HG03432 (cell line): ENCODE data around the gene RNF214.

ENCODE experiments used
- ATAC-seq: cut with Tn5 transposase; IDR thresholded peaks from one replicate; pipeline ENCODE4 v1.9.1; 2021; ENCODE audit warnings: mild to moderate bottlenecking, moderate library complexity; ENCODE audit not compliant: unreplicated experiment

RNF214 gene

GRCh38 chr11:117313091-117313490 lies 80.6 kb downstream of the RNF214 start:
- ATAC-seq = no peak

DNA sequence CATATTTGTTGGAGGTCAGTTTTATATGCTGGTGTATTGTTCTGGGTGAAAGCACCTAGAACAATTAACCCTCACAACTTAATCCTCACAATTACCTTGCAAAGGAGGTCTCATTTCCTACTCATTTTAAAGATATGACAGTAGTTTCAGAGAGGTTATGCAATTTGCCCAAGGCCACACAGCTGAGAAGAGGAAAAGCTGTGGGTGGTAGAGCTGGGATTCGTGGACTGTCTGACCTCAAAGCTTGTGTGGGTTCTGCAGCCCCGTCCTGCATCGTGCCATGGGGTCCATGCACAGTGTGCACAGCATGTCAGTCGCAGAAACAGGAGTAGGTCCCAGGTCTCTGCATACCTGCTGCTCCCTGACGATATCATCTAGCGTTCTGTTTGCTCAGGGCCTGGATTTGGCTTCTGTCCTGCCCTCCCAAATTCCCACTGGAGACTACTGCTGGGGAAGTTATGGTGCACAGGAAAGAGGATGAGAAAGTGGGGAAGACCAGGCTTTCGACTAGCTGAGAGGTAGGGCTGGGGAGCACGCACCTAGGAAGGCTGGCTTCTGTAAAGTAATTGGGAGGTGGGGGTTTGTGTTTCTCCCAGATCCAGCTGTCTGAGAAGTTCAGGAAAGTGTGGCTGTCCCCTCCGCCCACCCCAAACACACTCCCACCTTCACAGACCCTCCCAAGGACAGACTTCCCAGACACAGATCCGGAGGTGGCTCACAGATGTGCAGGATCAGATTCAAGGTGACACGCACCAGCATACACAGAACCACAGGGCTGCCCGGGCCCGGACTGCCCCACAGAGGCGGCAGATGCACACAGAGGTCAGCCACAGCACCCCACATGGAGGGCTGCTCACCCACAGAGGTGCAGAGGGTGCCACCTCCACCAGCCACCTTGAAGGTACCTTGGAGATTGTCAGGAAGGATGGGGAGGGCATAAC lies 81.6 kb downstream of the RNF214 start:
- no peak for ATAC-seq

DNA sequence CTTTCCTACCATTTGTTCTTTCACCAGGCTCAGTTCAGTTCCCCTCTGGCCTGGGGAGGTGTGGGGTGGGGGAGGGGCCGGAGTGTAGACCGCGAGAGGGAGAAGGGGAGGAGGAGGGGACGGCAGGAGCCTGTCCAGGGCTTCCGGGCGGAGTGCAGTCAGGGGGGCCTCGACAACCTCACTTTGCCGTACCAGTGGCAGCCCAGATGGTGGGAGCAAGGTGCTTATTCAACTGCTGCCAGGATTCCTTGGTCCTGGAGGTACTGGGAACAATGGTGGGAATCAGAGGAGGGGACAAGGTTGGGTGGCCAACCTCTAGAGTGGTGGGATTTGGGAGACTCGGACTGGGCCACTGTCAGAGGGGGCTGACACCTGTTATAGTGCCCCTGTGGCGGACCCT lies 82.4 kb downstream of the RNF214 start:
- ATAC-seq = no peak

GRCh38 chr11:117315285-117316196 lies 83.1 kb downstream of the RNF214 start:
- ATAC-seq = peak; percentile 38

DNA sequence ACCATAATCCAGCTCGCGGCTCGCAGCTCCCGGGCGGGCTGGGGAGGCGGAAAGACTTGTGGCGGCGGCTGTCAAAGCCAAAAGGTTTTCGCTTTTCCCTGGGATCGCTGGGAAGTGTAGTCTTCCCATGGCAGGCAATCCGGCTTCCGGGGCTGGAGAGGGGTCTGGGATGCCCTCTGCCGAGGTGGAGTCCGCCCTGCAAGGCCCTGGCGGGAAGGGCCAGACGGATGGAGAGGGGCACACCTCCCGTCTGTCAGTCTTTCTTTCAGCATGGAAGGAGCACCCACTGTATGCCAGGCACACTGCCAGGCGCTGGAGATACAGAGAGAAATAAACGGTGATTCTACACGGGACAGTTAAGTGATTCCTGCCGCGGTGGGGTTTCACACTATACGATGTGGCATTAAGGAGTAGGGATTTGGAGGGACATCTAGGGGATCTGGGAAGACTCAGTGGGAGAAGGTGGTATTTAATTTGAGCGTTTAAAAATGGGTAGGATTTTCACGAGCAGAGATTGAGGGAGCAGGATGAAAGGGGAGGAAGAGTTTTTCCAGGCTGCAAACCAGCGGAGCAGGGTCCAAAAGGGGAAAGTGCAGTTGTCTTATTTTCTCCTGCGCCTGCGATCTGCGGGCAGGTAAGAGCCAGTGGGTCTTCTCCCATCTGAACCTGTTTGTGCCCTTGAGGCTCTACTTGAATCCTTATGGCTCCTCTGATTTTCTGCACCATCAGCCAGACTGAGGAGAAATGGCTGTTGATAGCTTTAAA lies 83.9 kb downstream of the RNF214 start, which contains the start of gene BACE1:
BACE1 (minus strand) TSS at position 60 of the 765 bp plus-strand sequence. CDS start 461 bp downstream, outside the sequence.
- ATAC-seq = peak; percentile 25

DNA sequence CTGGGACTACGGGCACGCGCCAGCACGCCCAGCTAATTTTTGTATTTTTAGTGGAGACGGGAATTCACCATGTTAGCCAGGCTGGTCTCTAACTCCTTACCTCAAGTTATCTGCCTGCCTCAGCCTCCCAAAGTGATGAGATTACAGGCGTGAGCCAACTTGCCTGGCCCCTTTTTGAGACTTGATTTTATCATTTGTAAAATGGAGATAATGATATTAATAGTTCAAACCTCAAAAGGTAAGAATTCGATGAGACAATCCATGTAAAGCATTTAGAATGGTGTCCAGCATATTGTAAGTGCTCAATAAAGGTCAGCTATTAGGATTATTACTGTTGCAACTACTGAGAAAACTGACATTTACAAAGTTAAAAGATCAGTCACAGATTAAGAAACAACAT lies 86.3 kb downstream of the RNF214 start:
- ATAC-seq = no peak

GRCh38 chr11:117319214-117319840 lies 86.9 kb downstream of the RNF214 start:
- no peak for ATAC-seq

DNA sequence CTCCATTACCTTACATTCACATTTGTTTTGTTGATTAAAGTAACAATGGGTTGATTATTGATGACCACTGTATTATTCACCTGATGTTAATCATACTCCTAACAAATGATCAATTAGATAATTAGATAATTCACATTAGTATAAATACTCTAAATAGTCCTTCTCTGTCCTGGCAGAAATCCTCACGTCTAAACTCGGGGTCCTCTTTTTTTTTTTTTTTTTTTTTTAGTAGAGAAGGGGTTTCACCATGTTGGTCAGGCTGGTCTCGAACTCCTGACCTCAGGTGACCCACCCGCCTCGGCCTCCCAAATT lies 94.7 kb downstream of the RNF214 start:
- peak; percentile 12 for ATAC-seq

DNA sequence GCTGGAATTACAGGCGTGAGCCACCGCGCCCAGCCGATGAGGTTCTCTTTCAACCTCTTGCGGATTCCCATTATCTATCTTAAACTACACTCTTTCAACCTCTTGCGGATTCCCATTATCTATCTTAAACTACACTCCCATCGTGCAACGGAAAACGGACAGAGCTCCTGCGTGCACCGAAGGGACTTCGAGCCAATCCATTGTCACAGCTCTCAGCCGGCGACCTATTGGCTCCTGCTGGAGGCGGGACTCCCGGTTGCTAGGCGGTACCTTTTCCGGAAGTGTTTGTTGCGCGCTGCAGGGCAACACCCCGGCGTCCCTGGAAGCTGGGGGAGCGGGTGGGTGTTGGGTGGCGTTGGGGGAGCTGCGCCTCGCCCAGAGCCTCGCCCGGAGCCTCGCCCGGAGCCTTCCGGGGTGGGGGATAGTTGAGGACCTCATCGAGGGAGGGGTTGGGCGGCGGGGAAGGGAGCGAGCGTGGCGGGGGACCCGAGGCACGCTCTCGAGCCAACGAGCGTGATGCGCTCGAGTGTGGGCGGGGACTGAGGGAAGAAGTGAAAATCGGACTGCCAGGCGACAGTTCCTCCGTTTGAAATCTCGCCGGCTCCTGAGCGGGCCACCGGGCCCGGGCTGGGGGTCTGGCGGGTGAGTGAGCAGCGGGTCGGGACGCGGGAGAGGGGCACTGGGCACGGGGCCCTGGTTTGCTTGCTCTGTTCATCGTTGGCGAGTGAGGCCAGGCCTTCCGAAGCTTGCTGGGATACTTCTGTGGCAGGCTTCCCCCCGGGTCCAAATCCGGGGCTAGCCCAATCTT lies 95.3 kb downstream of the RNF214 start, which contains the start of gene CEP164:
CEP164 (plus strand) TSS at position 288 of the 808 bp plus-strand sequence. CDS start 10,733 bp downstream, outside the sequence.
- peak; percentile 93 for ATAC-seq

GRCh38 chr11:117328375-117329010 lies 96.0 kb downstream of the RNF214 start:
- peak; percentile 11 for ATAC-seq

DNA sequence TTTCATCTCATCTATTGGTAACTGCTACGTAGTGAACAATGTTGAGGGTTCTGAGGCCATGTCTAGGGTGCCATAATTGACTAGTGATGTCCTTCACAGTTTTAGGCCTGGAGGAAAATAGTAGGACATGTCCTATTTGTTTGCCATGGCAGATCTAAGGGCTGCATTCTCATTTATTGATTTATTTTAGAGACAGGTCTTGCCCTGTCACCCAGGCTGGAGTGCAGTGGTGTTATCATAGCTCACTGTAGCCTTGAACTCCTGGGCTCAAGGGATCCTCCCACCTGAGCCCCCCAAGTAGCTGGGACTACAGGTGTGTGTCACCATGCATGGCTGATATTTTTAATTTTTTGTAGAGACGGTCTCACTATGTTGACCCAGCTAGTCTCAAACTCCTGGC lies 100.4 kb downstream of the RNF214 start:
- no peak for ATAC-seq

- ATAC-seq = no peak
Measured at GRCh38 chr11:117333917-117334316, 101.4 kb downstream of the RNF214 start.

DNA sequence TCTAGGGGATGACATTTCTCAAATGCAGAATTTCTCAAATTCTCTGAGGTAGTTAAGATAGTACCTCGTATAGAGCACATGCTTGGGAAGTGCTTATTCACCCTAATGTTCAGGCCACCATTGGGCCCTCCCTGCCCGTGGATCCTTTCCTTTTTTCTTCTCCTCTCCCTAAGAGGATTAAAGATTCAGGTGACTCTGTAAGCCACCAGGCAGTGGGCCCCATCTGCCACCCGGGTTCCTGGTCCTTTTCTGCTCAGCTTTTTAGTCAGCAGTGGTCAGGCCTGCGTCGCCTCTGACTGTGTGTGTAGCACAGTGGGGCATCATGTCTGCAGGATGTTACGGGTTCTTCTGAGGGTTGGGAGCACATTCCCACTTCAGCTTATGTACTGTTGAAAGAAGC lies 102.4 kb downstream of the RNF214 start:
- ATAC-seq = no peak

DNA sequence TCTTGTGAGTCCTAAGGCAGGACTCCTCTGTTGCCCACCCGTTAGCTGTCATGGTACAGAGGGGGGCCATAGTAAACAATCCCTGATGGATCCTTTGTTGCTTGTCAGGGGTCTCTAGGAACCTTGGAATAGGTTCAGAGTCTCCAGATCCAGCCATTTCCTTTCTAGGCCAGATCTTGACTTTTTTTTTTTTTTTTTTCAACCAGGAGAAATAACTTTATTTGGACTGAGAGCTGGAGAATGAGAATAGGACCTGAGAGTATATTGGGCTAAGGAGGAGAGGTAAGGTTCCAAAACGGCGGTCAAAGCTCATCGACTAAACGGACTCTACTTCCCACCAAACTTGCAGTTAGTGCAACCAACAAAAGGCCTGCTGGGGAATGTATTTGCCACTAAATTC lies 102.9 kb downstream of the RNF214 start:
- no peak for ATAC-seq
